HepG2 (cell line): ENCODE data around the gene GJD3. TPM values are rescaled to one million over a fixed set of nuclear protein-coding genes. Genes with fewer than 3 reads are reported as not detected.
A peak's percentile ranks its signal among the peaks of the same experiment; 100 is the strongest.

Experiments used
- BCL6 ChIP-seq: IDR thresholded peaks from 2 replicates; pipeline ENCODE4 v1.6.1; 2016; ENCODE audit warnings: missing genetic modification reagents, missing compliant biosample characterization
- FOXA1 ChIP-seq, 2 experiments: fragments of 450-650 bp in 1 of 2; sonication (generic) in 1 of 2; formaldehyde crosslinking in 1 of 2; IDR thresholded peaks; 2 replicates each; pipeline versions ENCODE4 v1.4.0 to v1.6.1; 2016 to 2020; ENCODE audit warnings: missing genetic modification reagents in 1 of 2
- HBP1 ChIP-seq: IDR thresholded peaks from 2 replicates; pipeline ENCODE4 v1.6.1; 2016; ENCODE audit warnings: low read depth, control low read depth
- HIVEP1 ChIP-seq: sonication (generic); formaldehyde crosslinking; IDR thresholded peaks from 2 replicates; pipeline ENCODE4 v1.4.0; 2020; ENCODE audit warnings: mild to moderate bottlenecking, missing genetic modification reagents
- IRX3 ChIP-seq: sonication (generic); formaldehyde crosslinking; IDR thresholded peaks from 2 replicates; pipeline ENCODE4 v1.8.1; 2023; ENCODE audit warnings: mild to moderate bottlenecking, low read depth, missing genetic modification reagents, borderline replicate concordance
- MEIS1 ChIP-seq: sonication (generic); formaldehyde crosslinking; IDR thresholded peaks from 2 replicates; pipeline ENCODE4 v1.9.0; 2021; ENCODE audit warnings: mild to moderate bottlenecking, missing genetic modification reagents, moderate library complexity, borderline replicate concordance
- MLXIP ChIP-seq: sonication (generic); formaldehyde crosslinking; IDR thresholded peaks from 2 replicates; pipeline ENCODE4 v1.9.0; 2021; ENCODE audit warnings: missing genetic modification reagents, borderline replicate concordance
- MTA1 ChIP-seq: sonication (generic); formaldehyde crosslinking; IDR thresholded peaks from 2 replicates; pipeline ENCODE4 v1.4.0; 2020; ENCODE audit warnings: missing genetic modification reagents, mild to moderate bottlenecking, borderline replicate concordance
- PBX3 ChIP-seq: sonication (generic); formaldehyde crosslinking; IDR thresholded peaks from 2 replicates; pipeline ENCODE4 v1.8.1; 2023; ENCODE audit warnings: missing genetic modification reagents, inconsistent platforms, borderline replicate concordance
- RCOR2 ChIP-seq: IDR thresholded peaks from 2 replicates; pipeline ENCODE4 v1.6.1; 2016; ENCODE audit warnings: missing biosample characterization, missing genetic modification reagents
- ZBTB7A ChIP-seq: sonication (generic); formaldehyde crosslinking; IDR thresholded peaks from 2 replicates; pipeline ENCODE4 v1.8.0; 2022; ENCODE audit warnings: mild to moderate bottlenecking, missing genetic modification reagents
- ZMYM3 ChIP-seq: sonication (generic); formaldehyde crosslinking; IDR thresholded peaks from 2 replicates; pipeline ENCODE4 v1.5.1; 2020; ENCODE audit warnings: mild to moderate bottlenecking, missing genetic modification reagents
- ZNF501 ChIP-seq: sonication (generic); formaldehyde crosslinking; IDR thresholded peaks from 2 replicates; pipeline ENCODE4 v1.5.1; 2020; ENCODE audit warnings: mild to moderate bottlenecking, moderate library complexity, missing genetic modification reagents
- ZNF558 ChIP-seq: sonication (generic); formaldehyde crosslinking; IDR thresholded peaks from 2 replicates; pipeline ENCODE4 v1.9.0; 2022; ENCODE audit warnings: mild to moderate bottlenecking, missing genetic modification reagents, borderline replicate concordance
- ZNF614 ChIP-seq: IDR thresholded peaks from 2 replicates; pipeline ENCODE4 v1.6.1; 2018; ENCODE audit warnings: missing biosample characterization, missing genetic modification reagents, inconsistent platforms, borderline replicate concordance
- ZNF883 ChIP-seq: sonication (generic); formaldehyde crosslinking; IDR thresholded peaks from 2 replicates; pipeline ENCODE4 v1.5.1; 2020; ENCODE audit warnings: mild to moderate bottlenecking, missing genetic modification reagents; ENCODE audit errors: not compliant biosample characterization
- polyA plus RNA-seq, 8 experiments: library from polyadenylated mRNA; depleted of rRNA in 3 of 8; stranded (reverse) in 7 of 8; unstranded in 1 of 8; fragments of >200 nt; fragmentation: Illumina TruSeq in 4 of 8; extraction: Trizol in 4 of 8; gene quantifications; 2 replicates each; pipeline versions ENCODE4 v1.2.1 to v1.2.3, GENCODE V29; 2011 to 2016; ENCODE audit warnings: low read depth in 4 of 8, missing spikeins in 1 of 8, mixed read lengths in 1 of 8; ENCODE audit not compliant: insufficient read depth in 1 of 8
- total RNA-seq, 5 experiments: library from RNA; depleted of rRNA; stranded (reverse); fragments of >200 nt; fragmentation: Illumina TruSeq; extraction: Trizol; gene quantifications; 2 replicates each; pipeline ENCODE4 v1.2.3, GENCODE V29; 2016; ENCODE audit warnings: low read depth in 1 of 5
- TF ChIP-seq, protein P1 (sequence below): sonication (generic); formaldehyde crosslinking; IDR thresholded peaks from 2 replicates; pipeline ENCODE4 v1.5.0; 2020; ENCODE audit warnings: missing genetic modification reagents
- TF ChIP-seq, protein P2 (sequence below): sonication (generic); formaldehyde crosslinking; IDR thresholded peaks from 2 replicates; pipeline ENCODE4 v1.5.1; 2020; ENCODE audit warnings: mild to moderate bottlenecking, missing genetic modification reagents, moderate library complexity

Gene GJD3
- total and polyA plus RNA-seq, 2 of the 13 experiments (the other 11 are each of a cell fraction or from before 2014, with no cell fraction given): not detected

DNA sequence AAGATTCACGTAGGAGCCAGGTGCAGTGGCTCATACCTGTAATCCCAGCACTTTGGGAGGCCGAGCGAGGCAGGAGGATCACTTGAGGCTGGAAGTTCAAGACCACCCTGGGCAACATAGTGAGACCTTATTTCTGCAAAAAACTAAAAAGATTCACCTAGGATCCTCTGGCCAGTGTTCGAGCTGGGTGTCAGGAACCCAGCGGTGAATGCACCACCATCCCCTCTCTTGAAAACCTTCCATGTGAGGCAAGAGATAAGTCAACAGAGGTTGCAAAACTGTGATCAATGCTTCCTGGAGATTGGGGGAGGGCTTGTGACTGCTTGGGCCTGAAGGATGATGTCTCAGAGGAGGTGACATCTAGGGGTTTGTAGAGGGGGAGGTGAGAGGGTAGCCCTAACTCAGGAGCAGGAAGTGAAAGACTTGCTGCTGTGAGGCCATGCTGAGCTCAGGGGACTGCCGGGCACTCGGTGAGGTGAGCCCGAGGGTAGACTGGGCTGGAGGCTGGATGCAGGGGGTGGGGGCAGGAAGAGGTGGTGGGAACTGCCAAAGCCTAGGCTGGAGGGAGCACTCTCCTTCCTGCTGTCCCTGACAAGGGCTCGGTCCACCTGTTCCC is 11.7 kb downstream of the GJD3 start (continued):
- TF ChIP-seq ZMYM3 (CRISPR knock-in tag) (peak; percentile 71), MEIS1 (CRISPR knock-in tag) (peak; percentile 89; the same call in 1 of the 2 replicates), BCL6 (CRISPR knock-in tag) (peak; percentile 95), HBP1 (CRISPR knock-in tag) (peak; percentile 95), ZNF558 (CRISPR knock-in tag) (no peak), IRX3 (CRISPR knock-in tag) (0 out of 2 replicates have a peak, but pooled peaks have one; percentile 43), RCOR2 (CRISPR knock-in tag) (peak; percentile 96), ZNF883 (no peak), HIVEP1 (CRISPR knock-in tag) (peak; percentile 91), ZBTB7A (CRISPR knock-in tag) (peak; percentile 96; the same call in 1 of the 2 replicates), ZNF501 (CRISPR knock-in tag) (peak; percentile 52; the same call in 1 of the 2 replicates), FOXA1 (IDR thresholded peaks at IDR 0.05) (peak; percentile 61), FOXA1 (CRISPR knock-in tag; IDR thresholded peaks at IDR 0.05) (peak; percentile 99), MLXIP (CRISPR knock-in tag) (no peak), ZNF614 (peak; percentile 69), PBX3 (CRISPR knock-in tag) (no peak), MTA1 (CRISPR knock-in tag) (peak; percentile 88; the same call in 1 of the 2 replicates)
- TF ChIP-seq, protein P1, sequence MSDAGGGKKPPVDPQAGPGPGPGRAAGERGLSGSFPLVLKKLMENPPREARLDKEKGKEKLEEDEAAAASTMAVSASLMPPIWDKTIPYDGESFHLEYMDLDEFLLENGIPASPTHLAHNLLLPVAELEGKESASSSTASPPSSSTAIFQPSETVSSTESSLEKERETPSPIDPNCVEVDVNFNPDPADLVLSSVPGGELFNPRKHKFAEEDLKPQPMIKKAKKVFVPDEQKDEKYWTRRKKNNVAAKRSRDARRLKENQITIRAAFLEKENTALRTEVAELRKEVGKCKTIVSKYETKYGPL: no peak
- TF ChIP-seq, protein P2, sequence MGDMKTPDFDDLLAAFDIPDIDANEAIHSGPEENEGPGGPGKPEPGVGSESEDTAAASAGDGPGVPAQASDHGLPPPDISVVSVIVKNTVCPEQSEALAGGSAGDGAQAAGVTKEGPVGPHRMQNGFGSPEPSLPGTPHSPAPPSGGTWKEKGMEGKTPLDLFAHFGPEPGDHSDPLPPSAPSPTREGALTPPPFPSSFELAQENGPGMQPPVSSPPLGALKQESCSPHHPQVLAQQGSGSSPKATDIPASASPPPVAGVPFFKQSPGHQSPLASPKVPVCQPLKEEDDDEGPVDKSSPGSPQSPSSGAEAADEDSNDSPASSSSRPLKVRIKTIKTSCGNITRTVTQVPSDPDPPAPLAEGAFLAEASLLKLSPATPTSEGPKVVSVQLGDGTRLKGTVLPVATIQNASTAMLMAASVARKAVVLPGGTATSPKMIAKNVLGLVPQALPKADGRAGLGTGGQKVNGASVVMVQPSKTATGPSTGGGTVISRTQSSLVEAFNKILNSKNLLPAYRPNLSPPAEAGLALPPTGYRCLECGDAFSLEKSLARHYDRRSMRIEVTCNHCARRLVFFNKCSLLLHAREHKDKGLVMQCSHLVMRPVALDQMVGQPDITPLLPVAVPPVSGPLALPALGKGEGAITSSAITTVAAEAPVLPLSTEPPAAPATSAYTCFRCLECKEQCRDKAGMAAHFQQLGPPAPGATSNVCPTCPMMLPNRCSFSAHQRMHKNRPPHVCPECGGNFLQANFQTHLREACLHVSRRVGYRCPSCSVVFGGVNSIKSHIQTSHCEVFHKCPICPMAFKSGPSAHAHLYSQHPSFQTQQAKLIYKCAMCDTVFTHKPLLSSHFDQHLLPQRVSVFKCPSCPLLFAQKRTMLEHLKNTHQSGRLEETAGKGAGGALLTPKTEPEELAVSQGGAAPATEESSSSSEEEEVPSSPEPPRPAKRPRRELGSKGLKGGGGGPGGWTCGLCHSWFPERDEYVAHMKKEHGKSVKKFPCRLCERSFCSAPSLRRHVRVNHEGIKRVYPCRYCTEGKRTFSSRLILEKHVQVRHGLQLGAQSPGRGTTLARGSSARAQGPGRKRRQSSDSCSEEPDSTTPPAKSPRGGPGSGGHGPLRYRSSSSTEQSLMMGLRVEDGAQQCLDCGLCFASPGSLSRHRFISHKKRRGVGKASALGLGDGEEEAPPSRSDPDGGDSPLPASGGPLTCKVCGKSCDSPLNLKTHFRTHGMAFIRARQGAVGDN (CRISPR knock-in tag): peak; percentile 80
